GM12878 (cell line): ENCODE measurements around the gene FGF19. TPM values are rescaled to one million over a fixed set of nuclear protein-coding genes. Genes with fewer than 3 reads are reported as not detected.
A peak's percentile ranks its signal among the peaks of the same experiment; 100 is the strongest.

ENCODE experiments used
- ATAC-seq: fragments of 200-7000 bp; cut with Tn5 transposase; 3 replicates; pipeline ENCODE4 v1.9.1; 2020; ENCODE audit warnings: mild to moderate bottlenecking, moderate library complexity
- BruUV-seq: library from RNA; stranded (reverse); fragments of 400-500 nt; replicated peaks from 2 replicates; lab custom pipeline; 2021; lab: Mats Ljungman, UMichigan
- CTCF ChIA-PET: fragments of 300-600 bp; sonication (Branson Sonifier 250); formaldehyde crosslinking; extraction: SDS; loops from one replicate; lab custom pipeline; 2021; ENCODE audit warnings: inconsistent platforms; lab: Yijun Ruan, JAX
- POLR2A ChIA-PET: fragments of 350-600 bp; formaldehyde crosslinking; extraction: SDS; loops from one replicate; lab custom pipeline; 2021; ENCODE audit warnings: inconsistent platforms; lab: Charles Lee
- RAD21 ChIA-PET: fragments of 300-600 bp; sonication (Branson Sonifier 250); formaldehyde crosslinking; loops from one replicate; lab custom pipeline; 2023; ENCODE audit warnings: antibody characterized with exemption; ENCODE audit not compliant: unreplicated experiment; lab: Charles Lee
- SMC1A ChIA-PET: fragments of 300-600 bp; sonication (Branson Sonifier 250); formaldehyde crosslinking; loops from one replicate; lab custom pipeline; 2023; ENCODE audit not compliant: unreplicated experiment, uncharacterized antibody; lab: Charles Lee
- DNase-seq: peaks from one replicate; pipeline ENCODE4 v3.0.0-alpha.2; 2011; ENCODE audit warnings: low read depth, low spot score
- FAIRE-seq: peaks from 3 replicates; lab custom pipeline; 2011; peaks lifted over from hg19 to GRCh38; lab: Jason Lieb, UNC
- H2AFZ ChIP-seq: 2 replicates; pipeline ENCODE4 v1.6.0; 2011; ENCODE audit warnings: low read depth, low read length, control low read depth; ENCODE audit not compliant: control insufficient read depth
- H3K27ac ChIP-seq: 2 replicates; pipeline ENCODE4 v1.5.1; 2011; ENCODE audit warnings: control low read depth; ENCODE audit not compliant: control insufficient read depth, insufficient read depth
- H3K27me3 ChIP-seq, 2 experiments: replicated peaks in 1 of 2; 2 replicates each; pipeline versions ENCODE4 v1.6.0 to v1.6.1; 2011; ENCODE audit warnings: low read length in 1 of 2; ENCODE audit not compliant: control insufficient read depth in 2 of 2, insufficient read depth in 2 of 2
- H3K36me3 ChIP-seq, 2 experiments: 2 replicates each; pipeline ENCODE4 v1.5.1; 2011; ENCODE audit warnings: low read length in 1 of 2; ENCODE audit not compliant: control insufficient read depth in 2 of 2, insufficient read depth in 2 of 2
- H3K4me1 ChIP-seq: 2 replicates; pipeline ENCODE4 v1.6.1; 2011; ENCODE audit warnings: mild to moderate bottlenecking, low read length, moderate library complexity, mixed read lengths; ENCODE audit not compliant: control insufficient read depth, insufficient read depth
- H3K4me2 ChIP-seq: 2 replicates; pipeline ENCODE4 v1.6.0; 2011; ENCODE audit warnings: control low read depth; ENCODE audit not compliant: control insufficient read depth, insufficient read depth
- H3K4me3 ChIP-seq: fragments of 200-600 bp; sonication (generic); 2 replicates; pipeline ENCODE4 v1.5.1; 2016
- H3K79me2 ChIP-seq: 2 replicates; pipeline ENCODE4 v1.6.0; 2011; ENCODE audit warnings: low read length; ENCODE audit not compliant: control insufficient read depth, insufficient read depth
- H3K9ac ChIP-seq: 2 replicates; pipeline ENCODE4 v1.8.0; 2011; ENCODE audit warnings: low read length, control low read depth, mixed read lengths; ENCODE audit not compliant: control insufficient read depth, insufficient read depth
- H3K9me3 ChIP-seq: replicated peaks from 3 replicates; pipeline ENCODE4 v1.5.1; 2011; ENCODE audit warnings: mild to moderate bottlenecking, low read length; ENCODE audit not compliant: control insufficient read depth, insufficient read depth
- H4K20me1 ChIP-seq: 2 replicates; pipeline ENCODE4 v1.6.0; 2011; ENCODE audit not compliant: control insufficient read depth, insufficient read depth
- ATF7 ChIP-seq: fragments of 450-650 bp; IDR thresholded peaks from 2 replicates; pipeline ENCODE4 v1.6.1; 2016; ENCODE audit warnings: low read depth, mild to moderate bottlenecking
- CHD1 ChIP-seq: IDR thresholded peaks from 2 replicates; pipeline ENCODE4 v1.6.1; 2012; ENCODE audit warnings: low read depth, low read length, improper control_type of control experiment
- DPF2 ChIP-seq: fragments of 450-650 bp; IDR thresholded peaks from 2 replicates; pipeline ENCODE4 v1.6.1; 2017; ENCODE audit warnings: mild to moderate bottlenecking
- GATAD2B ChIP-seq: fragments of 450-650 bp; conservative IDR thresholded peaks from 2 replicates; pipeline ENCODE4 v1.6.1; 2017; ENCODE audit warnings: low read depth, mild to moderate bottlenecking, moderate library complexity
- HSF1 ChIP-seq: fragments of 150-350 bp; IDR thresholded peaks from 2 replicates; pipeline ENCODE4 v1.6.1; 2014; ENCODE audit warnings: mild to moderate bottlenecking, low read depth, low read length
- JUNB ChIP-seq: IDR thresholded peaks from 2 replicates; pipeline ENCODE4 v1.6.1; 2016; ENCODE audit warnings: antibody characterized with exemption, mild to moderate bottlenecking
- MEF2A ChIP-seq: IDR thresholded peaks from 2 replicates; pipeline ENCODE4 v1.6.1; 2011; ENCODE audit warnings: low read depth, mild to moderate bottlenecking, low read length, moderate library complexity; ENCODE audit not compliant: insufficient read depth
- MYC ChIP-seq: IDR thresholded peaks from 2 replicates; pipeline ENCODE4 v1.6.1; 2011; ENCODE audit warnings: mild to moderate bottlenecking, low read length, moderate library complexity, inconsistent platforms; ENCODE audit not compliant: insufficient read depth, insufficient replicate concordance, insufficient read length, severe bottlenecking
- RELB ChIP-seq: fragments of 450-650 bp; IDR thresholded peaks from 2 replicates; pipeline ENCODE4 v1.6.1; 2017; ENCODE audit warnings: low read depth, mild to moderate bottlenecking, moderate library complexity
- SIX5 ChIP-seq: IDR thresholded peaks from 2 replicates; pipeline ENCODE4 v1.6.1; 2011; ENCODE audit warnings: mild to moderate bottlenecking, low read depth, low read length, moderate library complexity; ENCODE audit not compliant: severe bottlenecking
- SMAD1 ChIP-seq: fragments of 450-650 bp; IDR thresholded peaks from 2 replicates; pipeline ENCODE4 v1.6.1; 2018; ENCODE audit warnings: mild to moderate bottlenecking, low read depth; ENCODE audit not compliant: partially characterized antibody
- SMC3 ChIP-seq: IDR thresholded peaks from 2 replicates; pipeline ENCODE4 v1.6.1; 2011; ENCODE audit warnings: low read length, improper control_type of control experiment, borderline replicate concordance
- SP1 ChIP-seq: IDR thresholded peaks from one replicate; pipeline ENCODE4 v1.6.1; 2011; ENCODE audit warnings: low read depth, low read length
- SREBF2 ChIP-seq: IDR thresholded peaks from 2 replicates; pipeline ENCODE4 v1.6.1; 2012; ENCODE audit warnings: mild to moderate bottlenecking, low read length
- SUZ12 ChIP-seq: fragments of 200-600 bp; sonication (generic); IDR thresholded peaks from one replicate; pipeline ENCODE4 v1.6.1; 2018; ENCODE audit warnings: antibody characterized with exemption, mild to moderate bottlenecking; ENCODE audit not compliant: unreplicated experiment
- ZNF622 ChIP-seq: fragments of 450-650 bp; IDR thresholded peaks from 2 replicates; pipeline ENCODE4 v1.6.1; 2017; ENCODE audit warnings: mild to moderate bottlenecking, inconsistent platforms
- WGBS: methylation state at CpG from one replicate; pipeline ENCODE4 v1.1.6; 2016; ENCODE audit warnings: low lambda C conversion rate; ENCODE audit not compliant: insufficient replicate concordance, insufficient coverage; ENCODE audit errors: missing lambda C conversion rate; 5-methylcytosine and 5-hydroxymethylcytosine counted together
- in situ Hi-C: fragments of 300-500 bp; cut with MboI; formaldehyde crosslinking; loops from 9 replicates; pipeline ENCODE4 v1.14.3; 2018; ENCODE audit warnings: mixed read lengths
- intact Hi-C: fragments of 100-400 bp; cut with micrococcal nuclease; formaldehyde crosslinking; loops from one replicate; pipeline ENCODE4 v1.14.2; 2022; ENCODE audit not compliant: unreplicated experiment
- polyA plus RNA-seq, 11 experiments: library from polyadenylated mRNA; depleted of rRNA in 4 of 11; unstranded in 6 of 11; stranded (reverse) in 5 of 11; fragments of >200 nt; fragmentation: Nextera tagmentation in 4 of 11; fragmentation: Illumina TruSeq in 1 of 11; extraction: Ambion mirVana in 4 of 11; extraction: Trizol in 1 of 11; gene quantifications; 1 replicate in 1 of 11; 2 replicates in 10 of 11; pipeline versions ENCODE4 v1.2.1 to v1.2.3, GENCODE V29; 2011 to 2016; ENCODE audit warnings: inconsistent platforms in 2 of 11, missing spikeins in 2 of 11, low read depth in 1 of 11
- total RNA-seq, 4 experiments: library from RNA; depleted of rRNA in 3 of 4; stranded (reverse); fragments of >200 nt in 3 of 4; fragmentation: Illumina TruSeq in 1 of 4; extraction: Trizol in 1 of 4; gene quantifications; 2 replicates each; pipeline versions ENCODE4 v1.2.1 to v1.2.3, GENCODE V29; 2013 to 2021

The FGF19 gene
- total and polyA plus RNA-seq, 10 of the 15 experiments (the other 5 are each of a cell fraction or from before 2014, with no cell fraction given) = 0.08 TPM; not detected in 9

DNA sequence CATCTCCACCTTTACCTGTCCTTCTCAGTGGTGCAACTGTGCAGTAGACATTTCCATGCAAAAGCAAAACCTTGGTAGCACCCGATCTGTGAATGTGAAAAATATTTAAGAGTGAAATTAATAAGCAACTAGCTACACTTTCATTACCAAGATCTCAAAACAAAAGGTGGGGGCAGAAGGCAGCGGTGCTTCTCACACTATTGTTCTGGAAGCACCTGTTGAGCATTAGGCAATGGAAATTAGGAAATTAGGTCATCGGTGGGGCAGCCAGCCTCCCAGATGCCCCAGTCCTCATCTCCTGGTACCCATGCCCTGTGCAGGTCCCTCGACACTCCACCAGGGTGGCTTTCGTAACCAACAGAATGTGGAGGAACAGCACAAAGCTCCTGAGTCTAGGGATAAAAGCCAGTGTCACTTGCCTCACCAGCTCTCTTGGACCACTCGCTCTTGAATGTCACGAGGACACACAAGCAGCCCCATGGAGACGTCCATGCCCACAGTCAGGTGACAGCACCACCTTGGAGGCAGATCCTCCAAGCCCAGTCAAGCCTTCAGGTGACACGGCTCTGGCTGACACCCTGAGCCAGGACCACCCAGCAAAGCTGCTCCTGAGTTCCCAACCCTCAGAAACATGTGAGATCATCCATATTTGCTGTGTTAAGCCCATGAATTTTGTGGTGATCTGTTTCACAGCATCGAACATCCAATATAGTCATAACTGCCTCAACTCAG is 31.9 kb downstream of the FGF19 start (continued):
- TF ChIP-seq MEF2A (no peak), RELB (no peak), SUZ12 (no peak)

DNA sequence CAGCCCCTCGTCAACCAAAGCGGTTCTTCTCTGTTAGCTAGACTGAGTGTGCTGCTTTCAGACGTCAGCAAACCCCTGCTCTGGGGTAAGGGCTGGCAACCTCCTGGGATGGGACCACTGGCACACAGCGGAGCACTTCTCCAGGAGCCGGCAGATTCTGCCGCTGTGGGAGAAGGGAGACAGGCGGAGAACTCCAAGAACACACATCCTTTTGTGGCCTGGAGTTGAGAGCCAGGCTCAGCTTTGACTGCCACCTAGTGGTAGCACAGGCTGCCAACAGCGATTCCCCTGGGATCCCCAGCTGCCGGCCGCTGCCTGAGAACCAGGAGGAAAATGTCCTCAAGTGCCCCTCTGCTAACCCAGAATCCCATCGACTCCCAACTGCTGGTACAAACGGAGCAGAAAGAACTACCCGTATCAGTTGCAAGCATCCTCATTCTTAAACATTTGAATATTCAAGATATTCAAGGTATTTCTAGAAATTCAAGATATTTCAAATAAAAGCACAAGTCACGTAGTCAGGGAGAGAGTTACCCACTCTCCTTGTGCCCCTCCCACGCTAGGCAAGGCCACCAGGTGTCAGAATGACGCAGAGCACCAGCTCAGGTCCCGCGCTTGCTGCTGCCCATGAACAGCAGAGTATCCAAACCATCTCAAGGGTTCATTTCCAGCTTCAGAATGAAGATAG is 33.5 kb downstream of the FGF19 start:
- ChIA-PET RAD21 (interaction anchor here (1.0 to 2.9 kb wide), 4 partner anchors 373 to 568 kb away, joined by 3 to 16 read pairs (median 7); no protein-coding TSS in a partner anchor), SMC1A (interaction anchor here (1.0 to 2.5 kb wide), 9 partner anchors 9 to 572 kb away, joined by 3 to 15 read pairs (median 4); no protein-coding TSS in a partner anchor), POLR2A (no interaction called here), CTCF (interaction anchor here (0.6 to 3.9 kb wide), 20 partner anchors 8 to 1086 kb away, joined by 3 to 31 read pairs (median 4); partner anchors contain the start of genes MYEOV and SMIM38)
- BruUV-seq = no TSS peak
- peaks cover 16% of the 10 kb centered on the region for H3K79me2 ChIP-seq
- H3K27ac ChIP-seq = no peak overlapping the region
- DNase-seq (no peak), ATAC-seq (peak; percentile 60), FAIRE-seq (peak; percentile 82)
- H3K4me3 ChIP-seq = no peak overlapping the region
- WGBS = 49% methylated on average over 18 of the region's 18 CpGs
- H3K27me3 ChIP-seq = no peaks in the 10 kb centered on the region
- in situ Hi-C loops = no loop called here
- H2AFZ ChIP-seq = no peak overlapping the region
- no peaks in the 10 kb centered on the region for H3K9me3 ChIP-seq
- H3K4me1 ChIP-seq = no peaks in the 10 kb centered on the region; the same call in 1 of the 2 replicates
- 0 out of 2 replicates have a peak overlapping the region, but pooled peaks have one; percentile 17 for H3K4me2 ChIP-seq
- intact Hi-C loops = loop anchor here (5.0 kb wide), 1 partner anchor 568 kb away; no protein-coding TSS in a partner anchor
- H3K9ac ChIP-seq = no peak overlapping the region
- peaks cover 4 to 17% of the 10 kb centered on the region in 2 experiments for H3K36me3 ChIP-seq
- H4K20me1 ChIP-seq = no peaks in the 10 kb centered on the region
- TF ChIP-seq SMAD1 (no peak), HSF1 (no peak), CHD1 (no peak), SIX5 (no peak), ATF7 (no peak), SREBF2 (no peak), MYC (no peak), GATAD2B (0 out of 2 replicates have a peak, but pooled peaks have one; percentile 33), SMC3 (peak; percentile 58; the same call in 1 of the 2 replicates), DPF2 (no peak), JUNB (no peak), SP1 (no peak), ZNF622 (no peak)
